GM19193 (cell line): Measurements from ENCODE around the gene MAMDC2.
A peak's percentile ranks its signal among the peaks of the same experiment; 100 is the strongest.

Experiments
- POLR2A ChIP-seq: IDR thresholded peaks from 4 replicates; pipeline ENCODE4 v1.6.1; 2011; ENCODE audit not compliant: insufficient read depth, insufficient read length; ENCODE audit errors: extremely low read depth

Gene MAMDC2

GRCh38 chr9:70258692-70259511, 215.3 kb downstream of the MAMDC2 start, which contains the start of gene SMC5:
Gene SMC5, plus strand, starts transcription at chr9:70258978. Its CDS starts 101 bp downstream, at chr9:70259079.
- TF ChIP-seq POLR2A = peak; percentile 96

- TF ChIP-seq POLR2A = no peak
Observed at GRCh38 chr9:70259512-70259802, 215.8 kb downstream of the MAMDC2 start.

- no peak for TF ChIP-seq POLR2A
Observed at GRCh38 chr9:70260007-70260443, 216.4 kb downstream of the MAMDC2 start.

GRCh38 chr9:70260606-70261005, 217.0 kb downstream of the MAMDC2 start:
- TF ChIP-seq POLR2A = no peak

GRCh38 chr9:70261131-70261870, 217.7 kb downstream of the MAMDC2 start:
- TF ChIP-seq POLR2A = no peak

- TF ChIP-seq POLR2A = no peak
Observed at GRCh38 chr9:70262366-70262765, 218.7 kb downstream of the MAMDC2 start.

- TF ChIP-seq POLR2A = no peak
Observed at GRCh38 chr9:70262948-70263347, 219.3 kb downstream of the MAMDC2 start.

GRCh38 chr9:70263421-70263820, 219.8 kb downstream of the MAMDC2 start:
- no peak for TF ChIP-seq POLR2A
